Fibroblast of skin of left quadriceps (primary cell): ENCODE results near the gene APOA1.
A peak's percentile ranks its signal among the peaks of the same experiment; 100 is the strongest.
"Not testable (repeated sequence)": the region's sequence is repeated elsewhere in the genome, so short reads cannot be mapped to it uniquely, and the experiment has no call there.

Experiments used
- DNase-seq, 2 experiments: peaks; one replicate each; pipeline ENCODE4 v3.0.0-alpha.2; 2013; ENCODE audit warnings: low read depth in 2 of 2

APOA1 gene

DNA sequence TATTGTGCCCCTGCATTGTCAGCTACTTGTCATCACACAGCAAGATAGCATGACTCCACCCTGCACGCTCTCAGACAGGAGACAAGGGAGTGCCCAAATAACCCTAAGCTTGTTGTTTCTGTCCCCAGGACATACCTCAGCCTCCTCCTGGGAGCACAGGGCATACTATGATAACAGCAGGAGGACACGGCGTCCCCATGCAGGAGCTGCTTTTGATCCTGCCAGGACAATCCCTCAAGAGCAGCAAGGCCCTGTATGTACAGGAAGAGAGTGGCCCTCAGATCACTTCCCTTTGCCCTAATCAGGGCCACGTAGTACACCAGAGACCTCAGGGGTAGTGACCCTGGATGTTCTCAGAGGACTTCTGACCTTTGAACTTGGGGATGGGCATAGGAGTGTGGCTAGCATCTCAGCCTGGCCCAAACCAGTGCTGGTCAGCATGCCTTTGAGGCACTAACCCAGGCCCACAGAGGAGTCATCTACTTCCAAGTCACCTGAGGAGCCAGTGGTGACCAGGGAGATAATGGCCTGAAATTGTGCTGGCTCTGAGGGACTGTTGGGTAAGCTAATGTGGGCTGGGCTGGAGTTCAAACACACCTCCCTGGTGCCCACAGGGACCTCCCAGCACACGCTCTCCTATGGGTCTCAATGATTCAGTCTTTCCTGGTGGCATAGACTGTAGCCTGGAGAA, 23.5 kb downstream of the APOA1 start:
- no peak for DNase-seq

DNA sequence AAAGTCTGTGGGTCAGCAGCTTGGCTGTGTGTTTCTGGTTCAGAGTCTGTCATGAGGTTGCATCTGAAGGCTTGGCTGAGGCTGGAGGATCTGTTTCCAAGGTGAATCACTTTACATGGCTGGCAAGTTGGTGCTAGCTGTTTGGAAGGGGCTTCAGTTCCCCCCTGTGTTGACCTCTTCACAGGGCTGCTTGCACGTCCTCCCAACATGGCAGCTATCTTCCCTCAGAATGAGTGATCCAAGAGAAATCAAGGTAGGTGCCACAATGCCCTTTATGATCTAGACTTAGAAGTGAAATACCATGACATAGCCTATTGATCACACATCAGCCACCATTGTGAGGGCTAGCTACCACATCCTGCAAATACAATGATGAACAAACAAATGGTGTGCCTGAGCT, 24.3 kb downstream of the APOA1 start:
- no peak for DNase-seq

DNA sequence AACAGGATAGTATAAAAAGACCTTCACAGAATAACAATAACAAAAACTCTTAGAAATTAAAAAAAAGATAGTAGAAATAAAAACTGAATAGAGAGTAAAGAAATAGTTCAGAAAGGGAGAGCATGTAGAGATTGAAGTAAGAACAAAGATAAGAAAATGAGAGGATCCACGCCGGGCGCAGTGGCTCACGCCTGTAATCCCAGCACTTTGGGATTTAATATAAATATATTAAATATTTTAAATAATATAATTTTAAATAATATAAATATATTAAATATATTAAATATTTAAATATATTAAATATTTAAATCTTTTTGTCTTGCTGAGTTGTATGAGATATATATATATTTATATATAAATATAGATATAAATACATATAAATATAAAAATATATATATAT, 25.3 kb downstream of the APOA1 start:
- DNase-seq = no peak

DNA sequence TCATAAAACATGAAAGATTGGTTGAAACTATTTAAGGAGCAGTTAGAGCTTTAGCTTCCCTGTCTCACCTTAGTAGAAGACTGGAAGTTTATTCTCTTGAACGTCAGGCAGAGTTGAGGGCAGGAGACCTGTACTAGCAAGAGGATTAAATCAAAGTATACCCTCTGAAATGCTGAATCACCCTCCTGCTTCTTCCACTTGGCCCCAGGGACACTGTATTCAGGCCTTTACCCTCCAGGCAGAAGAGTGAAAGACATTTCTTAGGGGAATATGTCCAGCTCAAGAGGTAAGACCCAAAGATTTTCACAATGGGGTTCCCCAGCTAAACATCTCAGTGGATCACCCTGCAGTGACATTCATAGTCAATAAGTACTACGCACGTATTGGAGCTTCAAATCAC, 26.2 kb downstream of the APOA1 start:
- DNase-seq = no peak

DNA sequence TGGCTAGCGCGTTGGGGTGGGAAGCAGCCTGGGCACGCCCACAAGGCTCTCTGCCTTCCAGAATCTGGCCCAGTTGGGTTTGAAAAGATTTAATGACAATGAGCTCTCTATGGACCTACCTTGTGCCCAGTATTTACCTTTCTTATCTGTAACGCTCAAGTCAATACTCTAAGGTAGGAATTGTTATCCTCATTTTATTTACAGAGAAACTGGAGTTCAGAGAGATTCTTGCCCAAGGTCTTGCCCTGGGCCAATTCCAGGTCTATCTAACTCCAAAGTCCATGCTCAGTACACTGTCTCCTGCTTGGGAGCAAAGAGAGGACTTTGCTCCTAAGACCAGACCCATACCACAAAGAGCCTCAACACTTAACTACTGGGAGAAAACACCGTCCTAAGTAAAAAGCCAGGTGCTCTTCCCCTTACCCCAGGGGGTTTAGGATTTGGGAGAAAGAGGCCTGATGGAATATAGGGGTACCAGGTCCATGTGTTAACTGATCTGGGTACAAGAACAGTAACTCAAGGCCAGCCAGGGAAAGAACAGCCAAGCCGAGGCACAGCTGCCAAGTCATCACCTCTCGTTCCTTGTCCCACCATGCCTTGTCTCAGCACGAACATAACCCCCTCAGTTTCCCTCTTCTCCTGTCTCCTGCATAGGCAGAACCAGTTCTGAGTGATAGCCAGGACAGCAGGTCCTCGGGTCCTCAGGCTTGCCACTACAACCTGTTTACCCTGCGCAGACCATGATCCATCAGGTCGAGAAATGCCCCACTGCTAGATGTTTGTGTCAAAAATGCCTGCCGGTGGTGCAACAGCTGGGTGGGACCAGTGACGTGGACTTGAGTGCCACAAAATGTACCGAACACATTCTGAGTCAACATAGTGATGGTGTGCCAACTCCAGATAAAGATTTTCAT, 28.9 kb downstream of the APOA1 start:
- no peak for DNase-seq

DNA sequence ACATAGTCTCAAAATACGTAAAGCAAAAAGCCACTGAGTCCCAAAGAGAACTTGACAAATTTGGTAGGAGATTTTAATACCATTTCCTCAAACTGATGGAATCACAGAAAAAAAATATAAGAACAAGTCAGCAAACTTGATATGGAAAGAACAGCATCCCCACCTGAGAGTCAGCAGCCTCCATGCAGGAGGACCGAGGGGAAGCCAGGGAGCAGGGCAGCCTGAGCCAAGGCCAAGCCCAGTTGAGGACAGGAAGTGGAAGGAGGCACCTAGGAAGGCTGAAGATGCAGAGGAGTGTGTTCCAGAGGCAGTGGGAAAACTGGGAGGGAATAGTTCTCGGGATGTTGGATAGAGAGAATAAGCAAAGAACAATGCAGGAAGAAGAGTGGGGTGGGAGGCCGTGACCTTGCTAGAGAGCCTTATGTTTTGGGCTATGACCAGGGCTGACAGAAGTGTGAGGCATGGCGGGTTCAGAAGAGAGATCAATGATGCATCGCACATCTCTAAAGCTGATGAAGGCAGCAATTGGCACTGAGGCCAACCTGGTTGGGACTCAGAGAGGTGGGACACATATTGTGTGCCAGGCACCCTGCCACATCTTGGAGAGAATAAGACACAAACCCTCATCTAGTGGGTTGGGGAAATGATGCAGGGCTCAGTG, 29.7 kb downstream of the APOA1 start:
- DNase-seq = no peak

DNA sequence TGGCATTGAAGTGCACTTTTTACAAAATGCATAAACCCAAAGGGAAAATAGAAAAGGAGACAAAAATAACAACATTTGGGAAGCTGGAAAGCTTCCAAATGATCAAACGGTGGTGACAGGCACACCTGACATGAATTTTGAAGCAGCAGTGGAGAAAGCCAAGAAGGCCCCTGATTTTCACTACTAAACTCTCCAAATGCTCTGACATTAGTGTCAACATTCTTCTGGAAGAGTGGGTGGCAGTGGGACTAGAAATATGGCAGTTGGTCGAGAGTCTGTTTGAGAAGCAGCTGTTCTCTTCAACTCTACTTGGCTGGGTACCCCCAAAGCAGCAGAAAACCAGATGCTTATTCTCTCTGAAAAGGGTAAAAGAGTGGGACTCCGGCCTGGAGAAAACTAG, 33.4 kb downstream of the APOA1 start:
- no peak for DNase-seq

DNA sequence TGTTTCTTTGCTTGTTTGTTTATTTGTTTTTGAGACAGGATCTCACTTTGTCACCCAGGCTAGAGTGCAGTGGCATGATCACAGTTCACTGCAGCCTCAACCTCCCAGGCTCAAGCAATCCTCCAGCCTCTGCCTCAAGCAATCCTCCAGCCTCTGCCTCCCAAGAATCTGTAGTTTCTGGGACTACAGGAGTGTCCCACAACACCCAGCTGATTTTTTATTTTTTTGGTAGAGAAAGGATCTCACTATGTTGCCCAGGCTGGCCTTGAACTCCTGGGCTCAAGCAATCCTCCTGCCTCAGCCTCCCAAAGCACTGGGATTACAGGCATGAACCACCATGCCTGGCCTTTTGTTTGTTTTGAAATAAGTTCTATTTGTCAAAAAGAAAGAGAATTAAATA, 35.8 kb downstream of the APOA1 start:
- not testable (repeated sequence) for DNase-seq

DNA sequence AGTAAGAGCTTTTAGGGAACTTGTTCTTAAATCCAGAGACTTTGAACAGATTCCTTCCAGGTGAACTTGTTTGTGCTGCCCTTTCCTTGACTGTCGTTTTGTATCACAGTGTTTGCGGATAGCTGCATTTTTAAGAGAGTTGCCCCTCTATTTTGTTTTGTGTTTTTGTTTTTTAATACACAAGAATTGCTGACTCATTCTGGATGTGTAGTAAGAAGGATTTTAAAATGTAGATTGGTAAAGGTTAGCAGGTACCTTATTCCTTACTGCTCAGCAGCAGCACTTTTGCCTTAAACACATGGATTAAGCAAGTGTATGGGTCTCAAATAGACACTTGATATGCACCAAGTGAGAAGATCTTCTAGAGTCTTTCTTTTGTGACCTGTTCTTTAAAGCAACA, 36.8 kb downstream of the APOA1 start:
- no peak for DNase-seq

DNA sequence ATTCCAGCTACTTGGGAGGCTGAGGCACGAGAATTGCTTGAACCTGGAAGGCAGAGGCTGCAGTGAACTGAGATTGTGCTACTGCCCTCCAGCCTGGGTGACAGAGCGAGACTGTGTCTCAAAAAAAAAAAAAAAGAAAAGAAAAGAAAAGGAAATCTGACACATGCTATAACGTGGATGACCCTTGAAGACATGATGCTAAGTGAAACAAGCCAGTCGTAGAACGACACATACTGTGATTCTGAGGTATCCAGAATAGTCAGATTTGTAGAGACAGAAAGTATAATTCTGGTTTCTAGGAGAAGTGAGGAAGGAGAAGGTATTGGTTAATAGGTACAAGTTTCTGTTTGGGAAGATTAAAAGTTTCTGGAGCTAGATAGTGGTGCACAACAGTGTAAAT, 39.1 kb downstream of the APOA1 start:
- no peak for DNase-seq

DNA sequence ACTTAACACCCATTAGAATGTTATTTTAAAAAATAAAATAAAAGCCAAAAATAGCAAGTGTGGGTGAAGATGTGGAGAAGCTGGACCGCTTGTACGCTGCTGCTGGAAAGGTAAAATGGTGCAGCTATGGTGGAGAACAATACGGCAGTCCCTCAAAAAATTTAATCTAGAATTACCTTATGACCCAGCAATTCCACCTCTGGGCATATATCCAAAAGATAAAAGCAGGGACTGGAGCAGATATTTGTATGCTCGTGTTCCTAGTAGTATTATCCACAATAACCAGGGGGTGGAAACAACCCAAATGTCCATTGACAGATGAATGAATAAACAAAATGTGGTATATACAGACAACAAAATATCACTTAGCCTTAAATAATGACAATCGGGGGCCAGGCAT, 39.6 kb downstream of the APOA1 start:
- no peak for DNase-seq

DNA sequence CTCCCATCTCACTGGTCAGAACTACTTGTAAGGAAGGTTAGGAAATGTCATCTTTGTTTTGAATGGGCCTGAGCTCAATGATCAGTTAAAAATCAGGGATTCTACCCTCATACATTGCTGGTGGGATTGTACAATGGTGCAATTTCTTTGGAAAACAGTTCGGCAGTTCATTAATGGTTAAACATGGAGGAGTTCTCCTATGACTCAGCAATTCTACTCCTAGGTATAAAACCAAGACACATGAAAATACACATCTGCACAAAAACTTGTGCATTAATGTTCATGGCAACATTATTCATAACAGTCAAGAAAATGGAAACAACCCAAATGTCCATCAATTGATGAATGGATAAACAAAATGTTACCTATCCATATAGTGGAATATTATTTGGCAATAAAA, 40.9 kb downstream of the APOA1 start:
- DNase-seq = no peak

DNA sequence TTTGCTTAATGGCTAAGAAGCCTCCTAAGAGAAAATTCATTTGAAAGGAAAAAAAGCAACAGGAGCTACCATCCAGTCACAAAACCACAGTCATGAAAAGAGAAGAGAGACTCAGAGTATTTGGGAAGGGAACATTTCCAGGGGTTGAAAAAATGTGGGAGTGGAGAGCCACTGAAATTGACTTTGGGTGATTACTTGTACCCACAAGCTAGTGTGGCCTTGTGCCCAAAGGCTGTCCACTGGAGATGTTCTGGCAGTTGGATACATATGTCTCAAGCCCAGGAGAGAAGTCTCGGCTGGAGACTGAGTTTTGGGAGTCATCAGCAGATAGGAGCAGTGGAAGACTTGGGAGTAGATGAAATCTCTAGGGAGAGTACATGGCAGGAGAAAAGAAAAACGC, 42.6 kb downstream of the APOA1 start:
- no peak for DNase-seq

DNA sequence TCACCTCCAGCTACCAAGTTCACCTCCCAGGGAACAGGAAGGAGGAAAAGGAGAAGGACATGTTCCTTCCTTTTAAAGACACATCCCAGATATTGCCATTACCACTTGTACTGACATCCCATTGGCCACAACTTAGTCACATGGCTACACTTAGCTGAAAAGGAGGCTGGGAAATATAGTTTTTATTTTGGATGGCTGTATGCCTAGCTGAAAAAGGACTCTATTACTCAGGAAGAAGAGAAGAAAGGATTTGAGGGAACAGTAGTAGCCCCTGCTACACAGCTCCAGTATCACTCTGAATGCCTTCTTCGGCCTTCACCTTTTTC, 43.7 kb downstream of the APOA1 start:
- DNase-seq = no peak

DNA sequence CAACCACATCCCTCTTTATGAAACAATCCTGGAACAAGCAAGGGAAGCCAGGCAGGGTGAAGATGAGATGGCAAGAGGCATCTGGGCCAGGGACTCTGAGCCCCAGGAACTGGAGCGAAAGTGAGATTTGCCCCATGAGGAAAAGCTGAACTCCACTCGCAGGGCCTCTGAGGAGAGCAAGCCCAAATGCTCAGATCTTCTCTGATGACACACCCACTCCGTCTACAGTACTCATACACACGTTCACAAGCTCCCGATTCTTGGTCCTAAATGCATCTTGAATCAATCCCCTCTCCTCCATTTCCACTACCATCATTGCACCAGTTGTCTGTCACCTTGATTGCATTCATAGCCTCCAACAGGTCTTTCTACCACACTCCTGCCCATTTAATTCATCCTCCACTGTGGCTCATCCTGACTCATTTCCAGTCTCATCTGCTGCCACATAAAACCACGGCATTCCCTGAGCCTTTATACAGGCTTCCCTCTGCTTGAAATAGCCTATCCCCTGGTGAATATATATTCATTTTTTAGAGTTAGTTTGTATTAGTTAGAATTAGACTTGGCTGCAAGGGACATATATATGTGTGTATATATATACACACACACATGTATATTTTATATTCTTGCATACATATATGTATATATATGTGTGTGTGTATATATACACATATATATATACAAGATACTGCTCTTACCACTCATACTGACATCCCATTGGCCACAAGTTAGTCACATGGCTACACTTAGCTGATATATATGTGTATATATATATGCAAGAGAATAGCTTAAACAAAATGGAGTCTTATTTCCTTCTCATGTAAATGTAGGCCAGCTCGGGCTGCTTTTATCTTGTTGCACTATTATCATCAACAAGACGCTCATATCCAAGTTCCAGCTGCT, 44.3 kb downstream of the APOA1 start:
- DNase-seq = peak; percentile 36 to 47

DNA sequence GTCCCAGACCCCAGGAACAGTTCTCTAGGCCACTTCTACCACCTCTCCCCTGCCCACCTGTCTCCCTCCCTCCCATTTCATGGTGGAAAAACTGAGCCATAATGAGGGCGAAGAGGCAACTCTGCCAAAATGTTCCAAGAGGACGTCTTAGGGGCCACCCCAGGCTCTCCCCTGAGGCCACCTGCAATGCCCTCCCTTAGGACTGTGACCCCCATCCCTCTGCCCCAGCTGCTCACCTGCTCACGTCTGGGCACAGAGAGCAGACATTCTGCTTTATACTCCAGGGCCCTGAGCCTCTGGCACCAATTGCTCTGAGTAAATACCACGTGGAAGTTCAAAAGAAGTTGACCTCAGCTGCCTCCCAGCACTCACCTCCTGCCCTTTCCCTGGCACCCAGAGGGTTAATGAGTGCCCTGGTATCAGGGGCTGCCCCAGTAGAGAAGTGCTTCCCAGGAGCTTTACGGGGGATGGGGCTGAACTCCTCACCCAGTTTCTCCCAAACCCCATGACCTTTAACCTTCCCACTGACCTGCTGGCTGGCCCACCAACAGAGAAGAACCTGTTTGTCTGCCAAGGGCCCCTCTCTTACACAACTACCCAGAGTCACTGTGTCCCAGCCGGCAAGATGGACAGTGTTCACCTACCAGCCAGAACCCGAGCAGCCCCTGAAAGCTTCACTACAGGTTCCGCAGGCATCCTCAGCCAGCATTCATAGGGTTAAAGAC, 45.1 kb downstream of the APOA1 start:
- DNase-seq = no peak

DNA sequence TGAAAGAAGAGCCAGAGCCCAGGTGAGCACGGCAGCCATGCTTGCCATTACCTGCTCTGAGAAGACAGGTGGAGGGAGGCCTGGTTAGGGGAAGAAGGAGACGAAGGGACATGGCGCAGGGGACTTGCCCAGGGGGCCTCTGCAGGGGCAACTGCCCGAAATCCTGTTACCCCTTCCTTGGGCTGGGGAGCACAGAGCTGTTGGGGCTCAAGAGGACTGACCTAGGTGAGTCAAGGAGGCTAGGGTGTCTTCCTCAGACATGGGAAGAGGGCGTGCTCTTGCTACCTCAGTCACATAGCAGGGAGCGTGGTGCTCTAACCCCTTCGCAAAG, 45.6 kb downstream of the APOA1 start, which contains the start of gene APOA5:
TSS of gene APOA5 (minus strand) at position 67 of the 331 bp plus-strand sequence. CDS start at position 48, 19 bp downstream.
- no peak for DNase-seq

DNA sequence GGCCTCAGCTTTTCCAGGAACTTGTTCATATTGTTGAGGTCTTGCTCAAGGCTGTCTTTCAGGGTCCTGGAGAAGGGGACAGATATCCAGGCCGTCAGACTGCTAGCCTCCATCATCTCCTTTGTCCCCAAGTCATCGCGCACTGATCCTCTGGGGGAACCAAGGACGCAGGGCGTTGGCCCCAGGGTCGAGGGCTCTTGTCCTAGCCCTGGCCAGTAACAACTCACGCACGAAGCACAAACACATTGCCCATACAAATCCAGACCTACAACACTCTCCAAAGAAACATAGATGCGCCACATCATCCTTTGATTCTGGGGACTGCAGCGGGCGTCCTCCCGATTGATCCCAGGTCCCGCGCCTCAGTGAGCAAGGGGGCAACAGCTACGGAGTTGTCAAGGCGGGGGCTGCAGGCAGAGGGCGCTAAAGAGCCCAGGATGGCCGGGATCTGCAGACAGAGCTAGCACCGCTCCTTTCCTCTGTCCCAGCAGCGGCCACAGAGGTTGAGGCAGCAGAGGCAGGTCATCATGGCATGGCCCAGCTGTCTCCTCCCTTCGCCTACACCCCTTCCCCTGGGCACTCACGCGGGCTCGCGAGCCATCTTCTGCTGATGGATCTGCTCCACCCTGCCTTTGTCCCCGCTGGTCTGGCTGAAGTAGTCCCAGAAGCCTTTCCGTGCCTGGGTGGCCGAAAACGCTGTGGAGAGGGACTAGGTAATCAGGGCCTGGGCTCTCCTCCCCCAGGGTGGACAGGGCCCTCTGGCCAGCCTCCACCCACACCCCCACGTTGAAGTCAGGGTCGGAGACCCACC, 46.2 kb downstream of the APOA1 start:
- DNase-seq = peak in 1 of 2 experiments; percentile 21

DNA sequence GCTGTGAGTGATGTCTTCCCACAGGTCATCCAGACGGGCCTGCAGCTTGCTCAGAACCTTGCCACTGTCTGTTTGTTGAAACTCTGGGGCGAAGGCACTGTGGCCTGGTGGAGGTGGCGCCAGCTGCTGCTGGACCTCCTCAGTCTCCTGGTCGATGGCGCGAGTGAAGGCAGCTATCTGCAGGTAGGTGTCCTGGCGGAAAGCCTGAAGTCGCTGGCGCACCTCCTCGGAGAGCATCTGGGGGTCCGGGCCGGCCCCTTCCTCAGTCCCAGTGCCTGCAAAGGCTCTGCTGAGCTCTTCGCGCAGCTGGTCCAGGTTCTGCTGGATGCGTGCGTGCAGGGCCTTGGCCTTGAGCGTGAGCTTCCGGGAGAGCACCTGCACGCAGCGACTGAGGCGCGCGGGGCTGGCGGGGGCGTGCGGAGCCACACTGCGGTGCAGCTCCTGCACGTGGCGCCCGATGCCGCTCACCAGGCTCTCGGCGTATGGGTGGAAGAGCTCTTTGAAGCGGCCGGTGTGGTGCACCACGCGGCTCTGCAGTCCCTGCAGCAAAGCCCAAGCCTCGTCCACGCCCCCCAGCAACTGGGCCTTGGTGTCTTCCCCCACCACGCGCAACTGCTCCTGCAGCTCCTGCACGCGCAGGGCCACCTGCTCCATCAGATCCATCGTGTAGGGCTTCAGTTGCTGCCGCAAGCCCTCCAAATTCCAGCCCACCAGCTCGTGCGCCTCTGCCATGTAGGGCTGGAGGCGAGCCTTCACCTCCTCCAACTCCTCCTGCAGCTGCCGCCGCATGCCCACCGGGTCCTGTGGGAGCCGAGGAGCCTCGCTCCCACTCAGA, 47.0 kb downstream of the APOA1 start:
- no peak for DNase-seq
